Activated CD4-positive, alpha-beta T cell treated with anti-CD3 and anti-CD28 coated beads, Interleukin-10, Interleukin-2, amounts not matched to agents 100 ng/mL and 50 ng/mL, durations not matched to agents 16 hours and 8 hours (primary cell): ENCODE data around the gene ELAC1.
A peak's percentile ranks its signal among the peaks of the same experiment; 100 is the strongest.
"Not testable (repeated sequence)": the region's sequence is repeated elsewhere in the genome, so short reads cannot be mapped to it uniquely, and the experiment has no call there.

Experiments
- DNase-seq: peaks from one replicate; pipeline ENCODE4 v3.0.0-alpha.2; 2020

The ELAC1 gene

GRCh38 chr18:50973367-50974126, 5.7 kb downstream of the ELAC1 start:
- DNase-seq = peak; percentile 62

- DNase-seq = no peak
Measured at GRCh38 chr18:50977037-50977760, 9.4 kb downstream of the ELAC1 start.

- no peak for DNase-seq
Measured at GRCh38 chr18:50981381-50981780, 13.5 kb downstream of the ELAC1 start.

GRCh38 chr18:50982086-50982801, 14.4 kb downstream of the ELAC1 start:
- no peak for DNase-seq

GRCh38 chr18:50982802-50983179, 15.0 kb downstream of the ELAC1 start:
- no peak for DNase-seq

- DNase-seq = no peak
Measured at GRCh38 chr18:50986360-50987087, 18.7 kb downstream of the ELAC1 start.

GRCh38 chr18:50987261-50987660, 19.4 kb downstream of the ELAC1 start:
- DNase-seq = no peak

GRCh38 chr18:50989711-50990110, 21.9 kb downstream of the ELAC1 start:
- DNase-seq = no peak

GRCh38 chr18:50992351-50992762, 24.5 kb downstream of the ELAC1 start:
- no peak for DNase-seq

- no peak for DNase-seq
Measured at GRCh38 chr18:50994031-50994430, 26.2 kb downstream of the ELAC1 start.

GRCh38 chr18:51003174-51003573, 35.3 kb downstream of the ELAC1 start:
- not testable (repeated sequence) for DNase-seq

- DNase-seq = no peak
Measured at GRCh38 chr18:51006061-51006818, 38.4 kb downstream of the ELAC1 start.

- DNase-seq = no peak
Measured at GRCh38 chr18:51006948-51007789, 39.3 kb downstream of the ELAC1 start.

- no peak for DNase-seq
Measured at GRCh38 chr18:51007790-51008139, 39.9 kb downstream of the ELAC1 start.

- no peak for DNase-seq
Measured at GRCh38 chr18:51009072-51009471, 41.2 kb downstream of the ELAC1 start.

- no peak for DNase-seq
Measured at GRCh38 chr18:51010218-51010617, 42.4 kb downstream of the ELAC1 start.

- no peak for DNase-seq
Measured at GRCh38 chr18:51011709-51012108, 43.9 kb downstream of the ELAC1 start.

- DNase-seq = no peak
Measured at GRCh38 chr18:51012441-51012840, 44.6 kb downstream of the ELAC1 start.

GRCh38 chr18:51013259-51013658, 45.4 kb downstream of the ELAC1 start:
- no peak for DNase-seq

- no peak for DNase-seq
Measured at GRCh38 chr18:51017140-51017879, 49.5 kb downstream of the ELAC1 start.

- no peak for DNase-seq
Measured at GRCh38 chr18:51020536-51020935, 52.7 kb downstream of the ELAC1 start.
